HG03280 (cell line): ENCODE data around the gene PPP2R1B.

Experiments
- ATAC-seq: cut with Tn5 transposase; IDR thresholded peaks from one replicate; pipeline ENCODE4 v1.9.1; 2021; ENCODE audit warnings: mild to moderate bottlenecking, moderate library complexity; ENCODE audit not compliant: unreplicated experiment

Gene PPP2R1B

DNA sequence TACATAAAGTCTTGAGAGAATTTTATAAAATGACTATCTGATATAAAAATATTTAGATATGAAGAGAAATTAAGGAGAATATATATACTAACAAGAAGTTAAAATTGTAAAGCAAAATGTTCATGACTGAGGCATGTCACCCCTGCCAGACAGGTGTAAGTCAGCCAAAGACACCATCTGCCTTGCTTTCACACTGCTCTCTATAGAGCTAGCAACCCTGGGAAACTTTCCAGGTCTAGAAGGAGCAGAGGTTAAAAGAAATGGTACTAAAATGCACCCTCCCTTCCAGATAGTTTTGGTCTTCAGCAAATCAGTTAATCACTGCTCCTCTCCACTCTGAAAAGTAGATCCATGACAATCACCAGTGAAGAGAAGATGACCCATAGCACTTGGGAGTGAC, 16.5 kb downstream of the PPP2R1B start:
- ATAC-seq, result no peak

DNA sequence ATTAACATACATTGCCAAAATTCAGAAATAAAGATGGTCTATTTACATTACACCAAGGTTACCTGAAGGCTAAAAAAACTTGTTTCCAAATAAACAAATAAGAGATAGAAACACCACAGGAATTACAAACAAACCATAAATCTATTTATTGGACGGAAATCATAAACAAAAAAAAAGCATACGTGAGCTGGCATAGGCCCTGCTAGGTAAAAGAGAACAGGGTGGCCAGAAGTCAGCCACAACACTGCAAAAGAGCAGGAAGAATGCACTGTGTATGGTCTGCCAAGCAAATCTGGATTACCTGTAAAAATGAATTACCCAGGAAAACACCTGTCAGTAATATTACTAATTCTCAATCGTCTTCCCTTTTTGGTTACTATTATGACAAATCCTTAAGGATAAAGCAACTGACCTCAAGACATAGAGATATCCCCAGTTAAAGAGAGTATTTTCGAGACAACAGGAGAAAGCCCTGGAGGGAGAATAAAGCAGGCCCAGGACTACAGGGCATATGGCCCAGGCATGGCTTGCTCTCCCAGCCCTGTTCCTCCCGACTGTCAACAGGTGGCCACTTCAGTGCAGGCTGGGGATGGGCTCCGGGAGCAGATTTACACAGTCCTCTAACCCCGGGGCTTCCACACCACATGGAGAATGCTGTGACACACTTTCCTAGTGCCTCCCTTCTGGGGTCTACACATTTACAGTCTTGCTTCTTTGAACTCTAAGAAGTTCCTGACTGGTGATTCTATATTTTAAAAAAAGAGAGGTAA, 18.0 kb downstream of the PPP2R1B start:
- ATAC-seq, result no peak

DNA sequence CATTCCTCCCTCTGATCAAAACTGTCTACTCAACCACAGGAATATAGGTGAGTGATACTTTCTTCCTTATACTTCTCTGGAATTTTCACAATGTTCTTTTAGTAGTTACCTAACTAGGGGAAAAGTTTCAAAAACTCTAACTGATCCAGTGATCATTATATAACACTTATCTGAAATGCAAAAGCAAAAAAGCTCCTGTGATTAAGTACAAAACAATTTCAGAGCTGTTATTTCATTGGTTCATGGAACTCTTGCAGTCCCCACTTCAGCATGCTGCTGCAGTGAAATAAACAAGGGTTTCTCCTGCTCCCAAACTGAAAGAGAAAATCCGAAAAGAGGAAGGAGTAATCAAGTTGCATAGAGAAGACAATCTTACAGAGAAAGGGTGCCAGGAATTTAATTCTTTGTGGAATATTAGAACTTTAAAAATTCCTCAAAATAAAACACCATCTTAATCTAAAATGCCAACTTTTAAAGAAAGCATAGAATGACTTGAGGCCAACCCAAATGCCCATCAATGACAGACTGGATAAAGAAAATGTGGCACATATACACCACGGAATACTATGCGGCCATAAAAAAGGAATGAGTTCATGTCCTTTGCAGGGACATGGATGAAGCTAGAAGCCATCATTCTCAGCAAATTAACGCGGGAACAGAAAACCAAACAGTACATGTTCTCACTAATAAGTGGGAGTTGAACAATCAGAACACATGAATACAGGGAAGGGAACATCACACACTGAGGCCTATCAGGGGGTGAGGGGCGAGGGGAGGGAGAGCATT, 20.3 kb downstream of the PPP2R1B start:
- ATAC-seq, result no peak

DNA sequence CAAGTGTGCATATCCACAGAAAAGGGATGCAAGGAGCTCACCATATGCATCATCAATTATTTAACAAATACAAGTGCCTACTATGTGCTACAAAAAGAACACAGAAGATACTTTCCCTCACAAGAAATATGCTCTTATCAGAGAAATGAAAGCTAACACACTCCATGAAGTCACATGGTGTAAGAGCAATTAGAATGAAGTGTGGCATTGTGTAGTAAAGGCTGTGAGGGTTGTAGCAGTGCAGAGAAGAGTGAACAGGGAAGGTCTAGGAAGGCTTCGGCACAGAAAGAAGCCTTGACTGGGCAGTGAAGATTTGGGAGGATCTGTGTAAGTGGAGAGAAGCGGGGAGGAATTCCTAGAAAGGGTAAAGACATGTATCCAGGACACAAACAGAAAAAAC, 22.5 kb downstream of the PPP2R1B start:
- no peak for ATAC-seq

DNA sequence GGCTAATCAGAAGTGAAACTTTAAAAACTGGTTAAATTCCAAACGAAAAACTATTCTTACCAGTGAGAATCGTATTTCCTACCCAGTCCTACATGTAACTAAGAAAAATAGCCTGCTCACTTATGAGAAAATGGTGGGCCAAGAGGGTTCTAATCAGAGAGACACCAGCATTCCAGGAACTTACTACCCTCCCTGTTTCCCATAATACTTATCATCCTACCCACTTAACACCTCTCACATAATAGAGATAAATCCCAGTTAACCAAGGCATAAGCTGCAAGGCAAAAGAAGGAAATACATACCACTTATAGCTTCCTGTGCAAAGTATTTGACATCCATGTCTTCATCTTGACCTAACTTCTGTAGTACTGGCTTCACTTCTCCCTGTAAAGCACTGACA, 24.4 kb downstream of the PPP2R1B start:
- ATAC-seq, result no peak

DNA sequence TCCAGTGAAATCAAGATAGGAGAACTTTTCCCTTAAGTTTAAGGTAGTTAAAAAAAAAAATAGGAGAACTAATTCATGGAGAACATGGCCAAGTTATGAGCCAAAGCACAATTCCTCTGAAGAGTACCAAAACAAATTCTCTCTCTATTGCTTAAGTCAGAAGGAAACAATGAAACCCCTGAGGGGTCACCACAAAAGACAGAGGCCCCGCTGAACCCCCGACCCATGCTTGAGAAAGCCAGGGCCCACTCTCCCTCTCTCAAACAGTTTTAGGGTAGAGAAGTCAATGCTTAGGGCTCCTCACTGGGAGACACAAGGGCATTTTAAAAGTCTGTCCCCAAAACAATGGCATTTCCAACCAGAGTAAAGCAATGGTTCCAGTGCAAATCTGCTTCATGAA, 26.9 kb downstream of the PPP2R1B start:
- ATAC-seq, result no peak

DNA sequence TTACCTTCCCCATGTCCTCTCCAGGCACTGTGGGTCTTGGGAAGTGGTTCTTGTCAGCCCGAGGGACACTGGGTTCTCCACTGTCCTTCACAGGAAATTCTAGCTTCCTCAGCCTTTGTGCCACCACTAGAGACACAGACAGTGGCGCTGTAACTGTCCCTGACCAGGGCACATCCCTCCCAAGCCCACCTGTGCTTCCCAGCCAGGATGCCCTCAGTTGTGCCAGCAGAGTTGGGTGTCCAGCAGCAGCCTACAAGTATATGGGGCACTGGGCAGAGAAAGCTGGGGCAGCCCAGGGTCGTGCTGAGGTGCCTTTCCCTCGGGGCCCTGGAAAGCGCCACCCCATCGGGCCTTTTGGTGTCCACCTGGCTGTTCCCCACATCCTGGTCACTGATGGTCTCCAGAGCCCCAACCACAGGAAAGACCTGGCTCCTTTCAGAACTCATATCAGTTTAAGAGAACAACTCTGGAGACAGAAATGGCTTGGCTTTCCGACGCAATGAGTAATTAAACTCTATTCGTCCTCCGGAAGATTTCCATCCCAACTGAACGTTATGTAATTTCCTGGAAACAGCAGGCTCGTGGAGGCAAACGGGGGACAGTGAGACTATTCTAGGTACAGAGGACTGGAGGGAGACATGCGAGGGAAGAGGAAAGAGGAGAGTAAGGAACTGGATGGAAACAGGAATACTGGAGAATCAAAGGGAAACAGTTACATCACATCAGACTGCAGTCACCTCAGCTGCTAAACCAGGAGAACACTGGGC, 28.6 kb downstream of the PPP2R1B start:
- no peak for ATAC-seq

DNA sequence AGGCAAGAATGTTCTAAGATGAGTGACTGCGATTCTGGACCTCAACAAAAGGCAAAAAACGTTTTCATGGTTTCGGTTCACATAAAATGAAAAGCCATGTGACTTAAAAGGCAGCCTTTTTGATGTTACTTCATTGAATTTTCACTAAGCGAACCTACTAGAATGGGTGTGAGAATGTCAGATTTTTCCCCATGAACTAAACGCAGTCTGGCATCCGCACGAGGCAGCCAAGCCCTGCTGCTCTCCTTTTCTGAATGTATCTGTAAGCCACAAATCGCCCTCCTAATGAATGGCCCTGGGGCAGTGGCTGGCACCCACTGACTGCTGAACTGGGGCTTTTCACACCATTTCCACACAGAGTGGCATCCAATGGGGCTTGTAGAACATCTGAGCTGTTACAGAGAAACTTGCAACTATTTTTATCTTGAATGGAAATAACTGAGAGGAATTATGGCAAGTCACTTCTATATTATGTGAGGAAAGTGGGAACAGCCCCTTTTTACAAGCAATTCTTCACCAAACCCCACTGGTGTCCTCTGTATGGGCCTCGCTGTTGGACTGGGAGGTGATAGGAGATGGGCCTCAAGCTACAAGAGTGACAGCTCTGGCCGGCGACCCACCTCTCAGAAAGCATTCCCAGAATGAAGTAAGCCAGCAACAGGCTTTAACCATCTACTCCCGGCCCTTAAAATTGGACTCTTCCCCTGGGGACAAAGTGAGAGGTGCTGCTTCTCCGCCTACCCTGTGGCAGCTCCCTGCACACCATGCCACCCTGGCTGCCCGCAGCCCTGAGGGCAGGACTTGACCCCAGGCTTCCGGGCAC, 29.4 kb downstream of the PPP2R1B start:
- ATAC-seq, result no peak

DNA sequence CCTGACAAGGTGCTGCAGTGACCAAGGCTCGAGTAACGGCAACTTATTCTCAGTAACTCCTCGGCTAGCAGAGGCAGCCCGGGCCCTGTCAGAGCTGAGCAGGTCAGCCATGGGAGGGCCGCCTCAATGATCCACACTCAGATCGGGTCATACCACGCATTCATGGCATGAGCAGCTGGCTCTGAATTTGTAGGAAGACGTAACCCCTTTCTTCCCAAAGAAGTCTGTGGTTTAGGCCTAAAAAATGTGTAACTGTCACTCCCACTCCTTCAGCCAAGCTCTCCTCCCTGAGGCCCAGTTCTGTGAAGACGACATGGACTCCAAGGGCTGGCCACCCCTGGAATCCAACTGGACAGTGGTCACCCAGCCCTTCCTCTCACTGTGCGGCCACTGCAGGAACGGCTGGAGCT, 30.0 kb downstream of the PPP2R1B start:
- no peak for ATAC-seq

DNA sequence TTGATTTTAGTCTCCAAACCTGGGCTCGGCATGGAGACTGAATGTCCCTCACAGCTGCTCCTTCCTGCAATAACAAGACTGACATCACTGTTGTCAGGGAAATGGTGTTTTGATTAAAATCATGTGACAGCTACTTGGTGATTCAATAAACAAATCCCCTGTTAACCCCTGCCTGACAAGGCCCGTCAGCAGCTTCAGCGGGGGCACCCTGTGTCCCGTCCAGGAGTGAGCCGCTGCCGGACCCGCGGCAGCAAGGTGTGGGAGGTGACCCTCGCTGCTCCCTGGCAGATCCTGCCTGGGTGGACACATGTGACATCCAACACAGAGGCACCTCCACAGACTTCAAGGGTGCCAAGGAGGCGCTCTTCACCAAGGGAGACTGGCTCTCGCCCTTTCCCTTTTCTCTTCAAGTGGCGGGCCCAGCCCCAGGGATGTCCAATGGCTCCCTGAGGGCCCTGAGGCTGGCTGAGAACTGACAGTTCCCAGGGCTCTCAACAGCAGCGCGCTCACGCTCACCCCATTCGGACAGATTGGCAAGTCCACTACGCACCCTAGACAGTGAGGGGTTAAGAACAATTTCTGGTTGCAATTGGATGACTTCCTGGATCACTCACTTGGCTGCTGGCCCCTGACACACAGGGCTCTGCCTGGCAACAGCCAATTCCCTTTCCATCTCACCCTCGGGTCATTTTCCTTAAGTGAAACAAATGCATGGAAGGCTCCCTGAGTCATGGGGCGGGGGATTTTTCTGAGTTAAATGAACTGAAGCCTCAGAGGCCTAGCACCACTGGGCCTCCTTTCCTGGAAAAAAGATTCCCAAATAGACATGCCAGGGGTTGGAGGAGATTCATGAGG, 30.7 kb downstream of the PPP2R1B start:
- no peak for ATAC-seq

DNA sequence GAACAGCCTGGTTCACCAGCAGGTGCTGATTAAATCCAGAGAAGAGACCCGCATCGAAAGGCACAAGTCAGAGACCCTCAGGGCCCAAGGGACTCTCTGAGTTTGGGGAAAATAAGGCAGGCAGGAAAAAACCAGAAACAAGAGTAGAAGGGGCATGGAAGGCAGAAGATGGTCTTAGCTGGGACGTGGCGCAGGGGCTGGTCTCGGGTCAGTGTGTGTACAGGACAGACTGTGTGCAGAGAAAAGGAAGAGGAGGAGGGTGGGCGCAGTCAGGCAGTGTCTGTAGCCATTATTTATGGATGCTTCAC, 31.3 kb downstream of the PPP2R1B start:
- ATAC-seq, result no peak

DNA sequence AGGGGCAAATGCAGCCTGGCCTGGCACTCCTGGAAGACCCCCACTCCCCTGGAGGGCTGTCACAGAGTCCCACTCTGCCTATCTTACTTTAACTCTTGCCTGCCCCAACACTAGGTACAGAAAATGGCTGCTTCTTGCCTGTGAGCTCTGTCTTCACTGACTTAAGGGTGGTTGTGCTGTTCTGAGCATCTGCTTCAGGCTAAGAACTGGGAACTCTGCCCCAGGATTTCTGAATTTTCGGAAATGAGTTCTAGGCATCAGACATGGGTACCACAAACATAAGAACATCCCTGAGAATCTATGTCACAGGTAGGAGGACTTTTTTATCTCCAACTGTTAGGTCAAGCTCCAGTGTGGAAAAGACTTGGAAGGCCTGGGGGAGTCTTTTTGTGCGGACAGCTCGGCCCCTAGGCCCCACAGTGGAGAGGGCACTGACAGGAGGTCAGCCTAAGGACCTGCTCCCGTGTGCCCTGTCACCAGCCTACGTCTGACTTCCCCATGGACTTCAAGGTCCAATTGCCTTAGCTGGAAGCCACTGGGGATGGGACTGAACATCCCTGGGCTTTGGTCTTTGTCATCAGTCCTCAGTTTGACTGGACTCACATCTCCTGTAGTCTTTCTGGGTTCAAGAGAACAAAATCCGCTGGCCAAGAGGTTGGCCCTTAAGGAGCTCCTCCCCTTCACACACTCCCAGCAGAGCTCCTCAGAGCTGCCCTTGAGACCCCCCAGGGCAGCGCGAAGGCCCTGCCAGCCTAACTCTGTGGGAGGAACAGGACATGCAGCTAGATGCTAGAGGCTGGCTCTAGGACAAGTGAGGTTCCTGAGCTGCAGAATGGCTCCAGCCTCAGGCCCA, 31.9 kb downstream of the PPP2R1B start:
- no peak for ATAC-seq

DNA sequence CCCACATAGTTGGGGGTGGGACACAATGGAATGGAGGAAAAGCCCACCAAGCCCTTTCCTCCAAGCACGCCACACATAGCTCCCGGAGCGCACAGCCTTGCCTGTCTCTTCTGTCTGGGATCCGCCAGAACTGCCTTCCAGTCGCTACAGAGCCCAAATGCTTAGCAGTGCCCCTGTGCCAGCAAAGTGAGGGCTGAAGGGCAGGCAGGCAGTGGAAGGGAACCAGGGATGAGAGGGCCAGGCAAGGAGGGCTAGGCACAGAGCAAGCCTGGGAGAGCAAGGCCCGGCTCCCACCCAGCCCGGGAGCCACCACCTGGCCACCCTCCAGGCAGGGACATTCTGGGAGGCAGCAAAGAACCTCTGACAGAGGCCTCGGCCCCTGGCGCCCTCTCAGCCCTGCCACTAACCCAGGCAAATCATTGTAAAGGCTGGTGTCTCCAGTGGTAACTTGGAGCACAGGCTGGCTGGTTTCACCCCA, 32.5 kb downstream of the PPP2R1B start:
- no peak for ATAC-seq

DNA sequence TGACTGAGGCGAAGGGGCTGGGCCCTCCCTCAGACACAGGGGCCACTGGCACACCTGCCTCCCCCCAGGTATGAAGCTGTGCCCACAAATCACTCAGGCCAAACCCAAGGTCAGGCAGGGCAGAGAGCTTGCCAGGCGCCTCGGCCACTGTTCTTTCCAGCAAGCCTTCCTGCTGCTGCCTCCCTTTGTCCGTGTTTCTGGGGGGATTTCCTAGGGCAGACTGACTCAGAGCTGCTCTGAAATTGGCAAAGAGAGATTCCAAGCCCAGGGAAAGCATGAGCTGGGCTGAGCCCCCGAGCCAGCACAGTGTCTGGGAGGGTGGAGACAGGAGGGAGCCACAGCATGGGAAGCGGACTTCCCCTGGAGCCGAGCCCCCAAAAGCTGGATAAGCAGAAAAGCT, 33.2 kb downstream of the PPP2R1B start:
- ATAC-seq, result no peak

DNA sequence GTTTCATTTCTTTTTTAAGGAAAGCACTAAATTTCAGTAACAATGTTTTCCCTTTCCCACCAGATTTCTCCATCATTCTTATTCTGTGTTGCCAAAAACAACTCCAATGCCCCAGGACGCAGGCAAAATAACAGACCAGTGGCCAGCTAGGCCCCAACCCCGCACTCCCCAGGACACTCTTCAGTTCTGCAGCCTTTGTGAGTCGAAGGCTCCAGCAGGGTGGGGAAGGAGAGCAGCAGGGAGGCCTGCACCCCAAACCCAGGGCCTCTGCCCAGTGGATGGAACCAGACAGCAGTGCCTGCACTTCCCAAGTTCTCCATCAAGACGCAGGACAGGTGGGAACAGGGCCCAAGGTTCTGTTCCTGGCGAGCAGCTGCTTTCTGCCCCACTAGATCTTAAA, 34.4 kb downstream of the PPP2R1B start:
- ATAC-seq, result no peak

DNA sequence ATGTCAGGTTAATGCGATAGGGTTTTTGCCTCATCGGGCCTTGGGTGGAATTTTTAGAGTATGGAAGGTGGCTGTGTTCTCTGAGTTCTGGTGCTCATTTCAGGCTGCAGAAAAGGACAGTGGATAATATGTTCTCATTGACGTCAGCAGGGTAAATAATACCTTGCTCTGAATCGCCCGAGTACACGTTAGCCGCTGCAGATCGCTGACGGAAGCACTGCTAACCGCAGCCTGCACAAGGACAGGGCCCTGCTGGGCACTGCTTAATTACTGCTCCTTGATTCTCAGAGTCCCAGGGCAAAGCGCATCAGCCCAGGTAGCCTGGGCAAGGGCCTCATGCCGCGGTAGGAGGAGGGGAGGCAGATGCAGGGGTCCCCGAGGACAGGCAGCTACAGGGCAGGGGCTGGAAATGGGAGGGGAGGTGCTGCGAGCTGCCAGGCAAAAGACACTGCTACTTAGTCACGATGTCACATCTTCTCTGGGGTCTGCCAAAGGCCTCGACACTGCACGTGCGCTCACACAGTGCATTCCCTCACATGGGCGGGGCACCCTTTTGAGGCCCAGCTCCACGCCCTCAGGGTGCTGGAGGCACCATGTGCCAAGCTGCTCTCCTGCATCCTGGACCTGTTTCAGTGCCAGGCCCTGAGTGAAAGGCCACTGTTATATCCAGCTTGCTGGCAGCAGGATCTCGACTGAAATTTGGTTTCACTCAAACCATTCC, 35.2 kb downstream of the PPP2R1B start:
- no peak for ATAC-seq

DNA sequence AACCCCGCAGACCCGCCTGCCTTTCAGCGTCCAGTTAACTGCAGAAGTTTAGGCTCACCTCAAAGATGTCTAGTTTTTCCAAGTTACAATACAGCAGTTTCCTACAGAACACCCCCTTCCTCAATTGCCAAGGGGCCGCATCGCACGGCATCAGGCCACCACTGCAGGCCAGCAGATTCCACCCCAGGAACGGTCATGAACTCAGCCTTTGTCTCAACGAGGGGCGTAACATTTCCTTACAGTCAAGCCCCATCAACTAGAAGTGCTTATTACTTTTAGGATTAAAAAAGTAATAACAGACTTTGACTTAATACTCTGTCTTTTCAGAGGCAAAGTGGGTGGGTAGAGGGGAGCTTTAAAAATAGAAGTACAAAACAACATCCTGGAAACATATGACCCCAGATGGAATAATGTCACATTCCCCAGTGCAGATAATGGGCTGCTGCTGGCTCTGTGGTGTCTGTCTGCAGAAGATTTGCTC, 36.3 kb downstream of the PPP2R1B start:
- no peak for ATAC-seq
